H9 (cell line): ENCODE measurements around the gene ANKRD22. TPM values are rescaled to one million over a fixed set of nuclear protein-coding genes. Genes with fewer than 3 reads are reported as not detected.

Source experiments
- DNase-seq: peaks from one replicate; pipeline ENCODE4 v3.0.0-alpha.2; 2017
- H2AFZ ChIP-seq: one replicate; pipeline ENCODE4 v1.6.1; 2013; ENCODE audit warnings: mild to moderate bottlenecking, low read length, control low read depth, moderate library complexity
- H2AK5ac ChIP-seq: 2 replicates; pipeline ENCODE4 v1.6.1; 2013; ENCODE audit warnings: low read length, control low read depth, mixed read lengths; ENCODE audit not compliant: insufficient read length
- H2BK120ac ChIP-seq: one replicate; pipeline ENCODE4 v1.6.1; 2013; ENCODE audit warnings: low read depth, mild to moderate bottlenecking, low read length, control low read depth, inconsistent platforms; ENCODE audit not compliant: poor library complexity, severe bottlenecking
- H2BK12ac ChIP-seq: 2 replicates; pipeline ENCODE4 v1.6.1; 2013; ENCODE audit warnings: low read length, control low read depth, mixed read lengths, low read depth; ENCODE audit not compliant: insufficient read length
- H2BK15ac ChIP-seq: 2 replicates; pipeline ENCODE4 v1.6.1; 2013; ENCODE audit warnings: low read depth, low read length, control low read depth
- H2BK20ac ChIP-seq: one replicate; pipeline ENCODE4 v1.6.1; 2013; ENCODE audit warnings: low read depth, mild to moderate bottlenecking, low read length, control low read depth, inconsistent platforms; ENCODE audit not compliant: poor library complexity, severe bottlenecking
- H2BK5ac ChIP-seq: 2 replicates; pipeline ENCODE4 v1.6.1; 2013; ENCODE audit warnings: low read length, control low read depth, mixed read lengths; ENCODE audit not compliant: insufficient read length
- H3K14ac ChIP-seq: 2 replicates; pipeline ENCODE4 v1.6.1; 2013; ENCODE audit warnings: low read length, control low read depth; ENCODE audit not compliant: insufficient read depth
- H3K18ac ChIP-seq: 2 replicates; pipeline ENCODE4 v1.6.1; 2013; ENCODE audit warnings: low read depth, mild to moderate bottlenecking, mixed read lengths, low read length, control low read depth; ENCODE audit not compliant: insufficient read length
- H3K23ac ChIP-seq: 2 replicates; pipeline ENCODE4 v1.6.1; 2013; ENCODE audit warnings: low read length, control low read depth, mixed read lengths, low read depth; ENCODE audit not compliant: insufficient read length
- H3K23me2 ChIP-seq: 2 replicates; pipeline ENCODE4 v1.6.1; 2013; ENCODE audit warnings: low read depth, mild to moderate bottlenecking, mixed read lengths, low read length, control low read depth; ENCODE audit not compliant: insufficient read length, poor library complexity, severe bottlenecking
- H3K27ac ChIP-seq: 2 replicates; pipeline ENCODE4 v1.5.1; 2013; ENCODE audit warnings: low read length, control low read depth, mixed read lengths, low read depth; ENCODE audit not compliant: insufficient read length
- H3K27me3 ChIP-seq: 2 replicates; pipeline ENCODE4 v1.6.1; 2013; ENCODE audit warnings: low read length, control low read depth, inconsistent platforms; ENCODE audit not compliant: insufficient read depth
- H3K4ac ChIP-seq: 2 replicates; pipeline ENCODE4 v1.6.1; 2013; ENCODE audit warnings: low read depth, mild to moderate bottlenecking, control low read depth, inconsistent platforms, low read length, moderate library complexity
- H3K4me1 ChIP-seq: 2 replicates; pipeline ENCODE4 v1.6.1; 2013; ENCODE audit warnings: low read length, control low read depth, inconsistent platforms; ENCODE audit not compliant: insufficient read depth
- H3K4me2 ChIP-seq: 2 replicates; pipeline ENCODE4 v1.6.1; 2013; ENCODE audit warnings: low read length, control low read depth, mixed read lengths; ENCODE audit not compliant: insufficient read length, insufficient read depth
- H3K56ac ChIP-seq: 2 replicates; pipeline ENCODE4 v1.6.1; 2013; ENCODE audit warnings: low read depth, mild to moderate bottlenecking, mixed read lengths, low read length, control low read depth; ENCODE audit not compliant: insufficient read length
- H3K79me1 ChIP-seq: 2 replicates; pipeline ENCODE4 v1.6.1; 2013; ENCODE audit warnings: low read depth, mild to moderate bottlenecking, moderate library complexity, low read length, control low read depth, inconsistent platforms; ENCODE audit not compliant: insufficient read depth, poor library complexity, severe bottlenecking
- H3K79me2 ChIP-seq: 2 replicates; pipeline ENCODE4 v1.6.1; 2013; ENCODE audit warnings: low read length, control low read depth, inconsistent platforms; ENCODE audit not compliant: insufficient read depth
- H3K9ac ChIP-seq: 2 replicates; pipeline ENCODE4 v1.6.1; 2013; ENCODE audit warnings: low read length, control low read depth, mixed read lengths; ENCODE audit not compliant: insufficient read length; ENCODE audit errors: extremely low read depth
- H3K9me3 ChIP-seq: one replicate; pipeline ENCODE4 v1.6.1; 2013; ENCODE audit warnings: low read depth, low read length, inconsistent platforms; ENCODE audit not compliant: control insufficient read depth
- H3T11ph ChIP-seq: one replicate; pipeline ENCODE4 v1.6.1; 2013; ENCODE audit warnings: mild to moderate bottlenecking, low read length, control low read depth, inconsistent platforms
- H4K20me1 ChIP-seq: one replicate; pipeline ENCODE4 v1.6.1; 2013; ENCODE audit not compliant: control insufficient read depth, insufficient read length, insufficient read depth
- H4K5ac ChIP-seq: 2 replicates; pipeline ENCODE4 v1.6.1; 2013; ENCODE audit warnings: low read depth, mild to moderate bottlenecking, mixed read lengths, low read length, control low read depth; ENCODE audit not compliant: insufficient read length
- H4K8ac ChIP-seq: replicated peaks from 2 replicates; pipeline ENCODE4 v1.6.1; 2013; ENCODE audit warnings: low read length, control low read depth, mixed read lengths, low read depth; ENCODE audit not compliant: insufficient read length
- H4K91ac ChIP-seq: 2 replicates; pipeline ENCODE4 v1.6.1; 2013; ENCODE audit warnings: low read depth, mild to moderate bottlenecking, moderate library complexity, mixed read lengths, low read length, control low read depth; ENCODE audit not compliant: insufficient read length
- H3K27ac Mint-ChIP-seq, 3 experiments: 2 replicates in 2 of 3; 3 replicates in 1 of 3; pipeline ENCODE4 v1.8.0; 2020 to 2021; ENCODE audit warnings: mixed read lengths in 3 of 3, mild to moderate bottlenecking in 1 of 3, moderate library complexity in 1 of 3
- H3K27me3 Mint-ChIP-seq: 2 replicates; pipeline ENCODE4 v1.8.0; 2021; ENCODE audit warnings: low read depth, mild to moderate bottlenecking, moderate library complexity, mixed read lengths
- H3K36me3 Mint-ChIP-seq, 3 experiments: 2 replicates in 2 of 3; 3 replicates in 1 of 3; pipeline ENCODE4 v1.8.0; 2020 to 2021; ENCODE audit warnings: low read depth in 3 of 3, mixed read lengths in 3 of 3; ENCODE audit not compliant: insufficient read depth in 1 of 3
- H3K4me1 Mint-ChIP-seq, 2 experiments: 2 replicates each; pipeline ENCODE4 v1.8.0; 2020; ENCODE audit warnings: mixed read lengths in 2 of 2
- H3K4me3 Mint-ChIP-seq, 2 experiments: 2 replicates in 1 of 2; 3 replicates in 1 of 2; pipeline ENCODE4 v1.8.0; 2020 to 2021; ENCODE audit warnings: mild to moderate bottlenecking in 2 of 2, mixed read lengths in 2 of 2, moderate library complexity in 1 of 2
- H3K9me3 Mint-ChIP-seq, 2 experiments: 2 replicates in 1 of 2; 3 replicates in 1 of 2; pipeline ENCODE4 v1.8.0; 2020; ENCODE audit warnings: mild to moderate bottlenecking in 2 of 2, mixed read lengths in 2 of 2, moderate library complexity in 1 of 2
- WGBS: extraction: QIAGEN DNeasy Blood & Tissue Kit; methylation state at CpG from one replicate; pipeline ENCODE4 v1.1.7; 2013; ENCODE audit warnings: missing lambda C conversion rate, low lambda C conversion rate, mixed read lengths; ENCODE audit not compliant: insufficient read length; ENCODE audit errors: extremely low coverage; 5-methylcytosine and 5-hydroxymethylcytosine counted together
- total RNA-seq: library from RNA; stranded (reverse); gene quantifications from 2 replicates; pipeline ENCODE4 v1.2.1, GENCODE V29; 2021
- TF ChIP-seq, protein P1 (sequence below): fragments of 200-600 bp; sonication (generic); conservative IDR thresholded peaks from 3 replicates; pipeline ENCODE4 v1.8.0; 2021; ENCODE audit warnings: antibody characterized with exemption, mild to moderate bottlenecking

The ANKRD22 gene
- total RNA-seq, 1 experiment from 2014 or later = not detected

GRCh38 chr10:88809621-88810020 lies 42.0 kb downstream of the ANKRD22 start:
- H2AK5ac ChIP-seq = no peak overlapping the region
- H3T11ph ChIP-seq = no peak overlapping the region
- no peak overlapping the region for H3K4me3 Mint-ChIP-seq
- no peak overlapping the region for H2BK120ac ChIP-seq
- H3K56ac ChIP-seq = no peak overlapping the region
- WGBS = no CpG with 5 or more reads among the region's 4 CpGs
- H3K4me1 ChIP-seq = no peaks in the 10 kb centered on the region
- no peak overlapping the region for H2BK20ac ChIP-seq
- no peaks in the 10 kb centered on the region for H3K79me2 ChIP-seq
- no peaks in the 10 kb centered on the region for H3K23me2 ChIP-seq
- H4K8ac ChIP-seq = no peak overlapping the region
- H4K91ac ChIP-seq = no peak overlapping the region
- H4K5ac ChIP-seq = no peak overlapping the region
- no peaks in the 10 kb centered on the region for H3K9me3 Mint-ChIP-seq
- no peaks in the 10 kb centered on the region for H3K27me3 ChIP-seq
- H3K79me1 ChIP-seq = no peaks in the 10 kb centered on the region
- no peaks in the 10 kb centered on the region for H4K20me1 ChIP-seq
- H3K27ac ChIP-seq = no peak overlapping the region
- H3K27ac Mint-ChIP-seq = no peak overlapping the region
- H2BK15ac ChIP-seq = no peak overlapping the region
- H3K14ac ChIP-seq = no peak overlapping the region
- no peak overlapping the region for H2BK12ac ChIP-seq
- no peaks in the 10 kb centered on the region; the same call in 1 of the 2 replicates for H3K27me3 Mint-ChIP-seq
- no peak overlapping the region for H3K18ac ChIP-seq
- H3K4me2 ChIP-seq = no peak overlapping the region
- H3K36me3 Mint-ChIP-seq = no peaks in the 10 kb centered on the region
- H3K9me3 ChIP-seq = no peaks in the 10 kb centered on the region
- no peak overlapping the region for H3K4ac ChIP-seq
- TF ChIP-seq, protein P1, sequence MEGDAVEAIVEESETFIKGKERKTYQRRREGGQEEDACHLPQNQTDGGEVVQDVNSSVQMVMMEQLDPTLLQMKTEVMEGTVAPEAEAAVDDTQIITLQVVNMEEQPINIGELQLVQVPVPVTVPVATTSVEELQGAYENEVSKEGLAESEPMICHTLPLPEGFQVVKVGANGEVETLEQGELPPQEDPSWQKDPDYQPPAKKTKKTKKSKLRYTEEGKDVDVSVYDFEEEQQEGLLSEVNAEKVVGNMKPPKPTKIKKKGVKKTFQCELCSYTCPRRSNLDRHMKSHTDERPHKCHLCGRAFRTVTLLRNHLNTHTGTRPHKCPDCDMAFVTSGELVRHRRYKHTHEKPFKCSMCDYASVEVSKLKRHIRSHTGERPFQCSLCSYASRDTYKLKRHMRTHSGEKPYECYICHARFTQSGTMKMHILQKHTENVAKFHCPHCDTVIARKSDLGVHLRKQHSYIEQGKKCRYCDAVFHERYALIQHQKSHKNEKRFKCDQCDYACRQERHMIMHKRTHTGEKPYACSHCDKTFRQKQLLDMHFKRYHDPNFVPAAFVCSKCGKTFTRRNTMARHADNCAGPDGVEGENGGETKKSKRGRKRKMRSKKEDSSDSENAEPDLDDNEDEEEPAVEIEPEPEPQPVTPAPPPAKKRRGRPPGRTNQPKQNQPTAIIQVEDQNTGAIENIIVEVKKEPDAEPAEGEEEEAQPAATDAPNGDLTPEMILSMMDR = no peak
- H3K23ac ChIP-seq = no peak overlapping the region
- H2BK5ac ChIP-seq = no peak overlapping the region
- H2AFZ ChIP-seq = no peak overlapping the region
- DNase-seq = no peak
- H3K4me1 Mint-ChIP-seq = peaks cover 0 to 2% of the 10 kb centered on the region in 2 experiments; a peak in 3 of 4 replicates
- H3K9ac ChIP-seq = no peak overlapping the region
